Cardiac ventricle fibroblast (primary cell): ENCODE data around the gene GLI2. TPM values are rescaled to one million over a fixed set of nuclear protein-coding genes. Genes with fewer than 3 reads are reported as not detected.

Source experiments
- total RNA-seq: library from RNA; depleted of rRNA; stranded (reverse); fragments of >200 nt; gene quantifications from 2 replicates; pipeline ENCODE4 v1.2.3, GENCODE V29; 2015

Gene GLI2
- total RNA-seq: 4.6 and 5.2 TPM in 2 replicates

DNA sequence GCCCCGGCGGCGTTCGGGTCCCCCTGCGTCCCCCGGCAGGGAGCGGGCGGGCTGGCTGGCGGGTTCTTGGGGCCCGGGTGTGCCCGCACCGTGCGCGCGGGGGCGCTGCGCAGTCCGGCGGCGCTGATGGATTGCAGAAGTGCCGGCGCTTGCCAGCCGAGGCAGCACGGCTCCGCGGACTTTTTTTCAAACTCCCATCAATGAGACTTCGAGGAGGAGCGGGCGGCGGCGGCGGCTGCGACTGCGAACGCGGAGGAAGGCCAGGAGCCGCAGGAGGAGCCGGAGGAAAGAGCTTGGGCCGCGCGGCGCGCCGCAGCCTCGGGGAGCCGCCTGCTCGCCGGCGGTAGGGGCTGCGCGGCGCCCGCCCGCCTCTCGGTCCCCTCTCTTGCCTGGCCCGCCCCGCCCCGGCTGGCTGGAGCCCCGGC lies at the start of gene GLI2:
Gene GLI2 (plus strand): TSS at position 123 of the 425 bp plus-strand sequence. CDS start 61,453 bp downstream, outside the sequence.

